SKM-1 treated with dmso at 0.1 percent for 144 hours (cell line): Measurements from ENCODE around the gene MRGPRG.

ENCODE experiments used
- DNase-seq: peaks from one replicate; lab custom pipeline; 2025; ENCODE audit not compliant: unreplicated experiment; lab: John Stamatoyannopoulos, UW

MRGPRG gene

GRCh38 chr11:3225826-3226750, 7.5 kb upstream of the MRGPRG start:
- peak; percentile 23 for DNase-seq

- no peak for DNase-seq
Observed at GRCh38 chr11:3225159-3225758, 6.6 kb upstream of the MRGPRG start.

- no peak for DNase-seq
Observed at GRCh38 chr11:3224401-3225057, 5.9 kb upstream of the MRGPRG start.

GRCh38 chr11:3223932-3224381, 5.3 kb upstream of the MRGPRG start:
- no peak for DNase-seq

GRCh38 chr11:3222941-3223915, 4.6 kb upstream of the MRGPRG start:
- no peak for DNase-seq

GRCh38 chr11:3222003-3222855, 3.6 kb upstream of the MRGPRG start:
- DNase-seq: no peak

GRCh38 chr11:3221408-3222002, 2.9 kb upstream of the MRGPRG start:
- no peak for DNase-seq

- DNase-seq: no peak
Observed at GRCh38 chr11:3220521-3221407, 2.2 kb upstream of the MRGPRG start.

- DNase-seq: no peak
Observed at GRCh38 chr11:3220101-3220500, 1.5 kb upstream of the MRGPRG start.

GRCh38 chr11:3219281-3219892, 774 bp upstream of the MRGPRG start:
- DNase-seq: no peak

- DNase-seq: no peak
Observed at GRCh38 chr11:3217818-3218482, 663 bp downstream of the MRGPRG start.

GRCh38 chr11:3216027-3216525, 2.5 kb downstream of the MRGPRG start:
- no peak for DNase-seq

- no peak for DNase-seq
Observed at GRCh38 chr11:3215346-3216026, 3.1 kb downstream of the MRGPRG start.

GRCh38 chr11:3214420-3214699, 4.3 kb downstream of the MRGPRG start:
- DNase-seq: no peak

- no peak for DNase-seq
Observed at GRCh38 chr11:3213659-3214419, 4.8 kb downstream of the MRGPRG start.

- DNase-seq: no peak
Observed at GRCh38 chr11:3208272-3208671, 10.3 kb downstream of the MRGPRG start.
